Inferior parietal cortex (tissue), 1 donor: ENCODE measurements around the gene TRPV6.
A peak's percentile ranks its signal among the peaks of the same experiment; 100 is the strongest.

ENCODE experiments used
- DNase-seq: peaks from one replicate; pipeline ENCODE4 v3.0.0-alpha.2; 2016; ENCODE audit errors: extremely low spot score

Gene TRPV6

DNA sequence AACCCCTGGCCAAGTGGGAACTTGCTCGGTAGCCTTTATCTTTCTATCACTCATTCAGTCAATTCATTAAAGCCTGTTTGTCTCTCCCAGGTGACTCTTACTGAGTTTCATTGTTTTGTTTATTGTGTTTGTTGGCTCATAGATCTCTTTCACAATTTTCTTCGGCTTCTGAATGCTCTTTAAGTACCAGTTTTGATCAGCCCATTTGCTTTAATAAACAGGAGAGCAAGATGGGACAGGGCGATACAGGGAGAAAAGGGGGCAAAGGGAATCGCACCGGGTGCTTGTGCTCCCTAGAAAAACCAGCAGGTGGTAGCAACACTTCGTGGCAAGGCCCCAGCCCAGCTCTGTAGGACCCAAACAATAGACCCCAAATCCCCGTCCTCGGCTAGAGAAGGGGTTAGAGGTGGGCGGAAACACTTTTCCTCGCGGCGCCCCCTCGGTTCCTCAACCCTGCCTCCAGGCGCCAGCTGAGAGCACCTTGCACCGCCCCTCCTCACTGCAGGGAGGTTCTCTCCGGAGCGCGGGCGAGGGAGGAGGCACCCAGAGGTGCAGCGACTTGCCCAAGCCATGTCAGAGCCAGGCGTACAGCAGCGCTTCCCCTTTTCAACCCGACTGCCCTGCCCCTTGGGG lies 31.7 kb downstream of the TRPV6 start:
- peak; percentile 72 for DNase-seq

DNA sequence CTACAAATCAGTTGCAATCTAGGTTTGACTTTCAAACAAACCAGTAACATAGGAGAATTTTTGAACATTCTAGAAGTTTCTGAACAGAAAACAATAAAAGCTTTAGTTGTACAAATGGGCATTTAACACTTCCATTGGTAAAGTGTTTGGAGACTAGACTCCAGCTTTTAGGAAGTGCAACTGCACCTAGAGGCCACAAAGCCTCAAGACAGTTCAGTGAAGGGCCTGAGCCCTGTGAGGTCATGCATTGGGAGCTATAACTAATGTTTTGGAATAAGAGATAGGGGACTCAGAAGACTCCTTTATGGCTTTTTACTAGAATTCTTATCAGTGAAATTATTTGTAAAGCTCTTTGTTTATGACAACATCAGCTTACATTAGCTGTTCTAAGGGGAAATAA lies 33.6 kb downstream of the TRPV6 start:
- DNase-seq: no peak

DNA sequence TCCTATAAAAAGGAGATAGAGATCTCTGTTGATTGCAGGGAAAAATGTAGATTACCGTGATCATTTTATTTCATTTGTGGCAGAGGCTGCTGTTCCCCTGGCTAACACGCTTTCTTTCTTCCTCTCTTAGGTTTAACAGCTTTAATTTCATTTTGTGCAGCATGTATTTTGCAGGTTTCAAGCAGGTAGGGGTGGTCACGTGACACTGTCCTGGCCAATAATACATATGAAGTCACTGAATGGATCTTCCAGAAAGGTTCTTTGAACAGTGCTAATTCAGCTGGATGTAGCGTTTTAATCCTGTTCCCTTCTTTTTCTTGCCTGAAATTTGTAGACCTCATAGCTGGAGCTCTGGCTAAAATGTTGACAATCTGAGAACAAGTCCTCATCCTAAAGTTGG lies 34.3 kb downstream of the TRPV6 start:
- no peak for DNase-seq

DNA sequence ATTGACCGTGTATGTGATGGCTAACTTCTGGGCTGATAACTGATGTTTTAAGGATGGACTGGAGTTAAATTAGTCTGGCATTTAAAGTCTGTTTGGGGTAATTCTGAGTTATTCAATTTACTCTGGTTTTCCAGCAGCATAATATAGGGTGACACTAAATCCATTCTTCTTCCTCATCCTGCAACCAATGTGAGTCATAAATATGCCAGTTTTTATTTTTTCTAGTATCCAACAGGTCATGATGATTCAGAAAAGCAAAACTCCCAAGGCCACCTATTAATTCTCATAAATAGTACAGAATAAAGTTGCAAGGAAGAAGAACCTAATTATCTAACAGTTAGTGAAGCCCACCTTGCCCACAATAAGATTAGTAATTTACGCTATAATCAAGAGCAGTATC lies 38.2 kb downstream of the TRPV6 start:
- DNase-seq: no peak

DNA sequence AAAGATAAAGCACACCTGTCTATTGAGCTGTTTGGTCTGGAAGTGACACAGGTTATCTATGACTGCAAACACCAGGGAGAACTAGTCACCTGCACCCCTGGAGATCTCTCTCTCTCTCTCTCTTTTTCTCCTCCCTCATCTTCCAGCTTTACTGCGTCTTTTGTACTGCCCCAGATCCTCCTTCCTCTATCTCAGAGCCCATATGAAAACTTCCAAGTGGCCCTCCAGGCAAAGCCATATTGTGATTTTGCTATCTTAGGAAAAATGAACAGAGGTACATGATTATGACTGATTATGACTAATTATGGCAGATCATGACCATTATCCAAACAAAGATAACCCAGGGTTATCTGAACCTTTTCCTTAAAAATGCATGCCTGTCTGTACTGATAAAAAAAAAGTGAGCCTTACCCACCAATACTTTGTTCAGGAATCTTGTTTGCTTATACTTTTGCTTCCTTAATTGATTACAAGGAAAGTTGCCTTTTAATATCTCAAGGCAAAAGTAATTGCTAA lies 43.2 kb downstream of the TRPV6 start:
- no peak for DNase-seq

DNA sequence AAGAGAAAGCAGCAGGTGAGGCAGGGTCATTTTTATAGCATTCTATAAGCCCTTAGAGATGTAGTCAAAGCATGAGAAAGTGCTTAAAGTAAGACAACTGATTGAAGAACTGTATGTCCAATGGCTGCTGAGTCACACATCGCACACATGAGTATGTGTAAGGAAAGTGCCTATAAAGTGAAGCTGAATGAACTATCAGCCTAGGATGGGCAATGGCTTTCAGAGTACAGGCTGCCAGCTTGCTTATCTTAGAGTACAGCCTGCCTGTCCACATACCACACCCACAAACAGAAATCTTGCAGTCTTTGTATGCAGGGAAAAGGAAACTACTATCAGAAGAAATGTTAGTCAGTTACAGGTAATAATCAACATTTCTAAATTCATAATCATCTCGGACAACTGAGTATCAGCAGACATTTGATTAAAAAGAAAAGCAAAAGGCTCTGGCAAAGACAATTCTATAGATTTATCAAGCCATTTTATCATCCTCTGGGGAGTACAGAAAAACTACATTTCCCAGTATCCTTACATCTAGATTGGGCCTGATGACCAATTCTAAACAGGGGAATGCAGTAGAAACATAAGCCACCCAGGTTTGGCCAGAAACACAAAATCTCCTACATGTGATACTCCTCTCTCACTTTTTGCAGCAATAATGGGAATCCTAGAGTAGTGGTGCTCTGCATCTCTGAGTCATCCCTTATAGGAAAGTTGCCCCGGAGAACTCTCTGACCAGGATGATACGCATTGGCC lies 46.9 kb downstream of the TRPV6 start:
- DNase-seq: no peak

DNA sequence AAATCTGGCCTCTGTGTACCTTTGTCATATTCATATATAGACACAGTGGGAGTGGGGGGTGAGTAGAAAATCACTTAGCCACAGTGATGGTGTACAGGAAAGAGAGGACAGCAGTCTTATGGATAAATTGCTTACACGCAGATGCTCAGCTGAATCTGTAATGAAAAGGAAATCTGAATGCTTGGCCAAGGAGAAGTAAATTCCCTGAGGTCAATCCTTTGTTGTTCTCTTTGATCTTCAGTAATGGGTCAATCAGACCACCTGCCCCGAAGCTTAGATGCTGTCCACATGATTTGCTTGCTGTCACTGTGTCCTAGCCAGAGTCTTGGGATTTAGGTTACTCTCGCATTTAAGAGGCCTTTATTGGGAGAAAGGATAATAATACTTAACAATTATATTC lies 49.1 kb downstream of the TRPV6 start:
- no peak for DNase-seq

DNA sequence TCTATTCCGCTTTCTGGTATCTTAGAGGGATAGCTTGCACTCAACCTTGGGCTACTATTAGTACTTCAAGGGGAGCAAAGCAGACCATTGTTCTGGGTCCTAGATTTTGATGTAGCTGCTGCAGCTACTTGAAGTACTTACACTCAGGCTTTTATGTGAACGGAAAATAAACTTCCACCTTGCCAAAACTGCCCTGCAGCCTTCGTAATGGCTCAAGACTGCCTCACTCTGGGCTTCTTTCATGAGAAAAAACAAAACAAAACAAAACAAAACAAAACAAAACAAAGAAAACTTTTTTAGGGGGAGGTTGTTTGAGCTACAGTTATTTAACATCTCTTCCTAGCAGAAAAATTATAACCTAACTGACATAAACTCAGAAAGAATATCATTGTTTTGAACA lies 50.1 kb downstream of the TRPV6 start:
- DNase-seq: no peak

DNA sequence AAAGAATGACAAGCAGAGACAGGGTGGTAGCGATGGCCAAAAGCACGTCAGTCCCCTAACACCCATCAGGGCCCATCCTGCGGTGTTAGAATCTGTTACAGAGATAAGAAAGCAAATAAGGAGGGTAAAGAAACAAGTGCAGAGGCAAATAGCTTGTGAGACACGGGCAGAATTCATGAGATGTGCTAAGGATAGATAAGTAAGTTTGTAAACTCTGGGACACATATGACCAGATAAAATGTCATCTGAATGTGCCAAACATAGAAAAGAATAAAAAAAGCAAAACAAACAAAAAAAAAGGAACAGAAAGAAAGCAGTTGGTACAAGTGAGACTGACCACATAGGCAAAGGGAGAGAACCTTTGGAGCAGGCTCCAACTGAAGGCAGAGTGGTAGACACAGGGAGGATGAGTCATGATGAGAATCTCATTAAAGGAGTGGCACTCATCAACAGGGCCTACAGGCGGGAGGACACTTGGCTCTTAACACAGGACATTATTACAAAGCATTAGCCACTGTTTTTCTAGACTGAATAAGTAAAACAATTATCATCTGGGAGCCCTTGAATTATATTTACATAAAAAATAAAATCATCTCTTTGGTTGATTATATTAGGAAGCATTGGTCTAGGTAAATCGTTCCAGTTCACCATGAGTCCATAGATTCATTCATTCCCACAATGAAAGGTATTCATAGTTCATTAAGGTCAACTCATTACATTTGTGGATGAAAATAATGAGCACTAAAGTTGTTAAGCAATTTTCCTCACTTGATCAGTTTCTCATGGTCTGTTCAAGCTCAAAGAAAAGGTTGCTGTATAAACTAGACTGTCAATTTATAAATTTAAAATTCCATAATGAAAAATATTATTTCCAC lies 52.1 kb downstream of the TRPV6 start:
- DNase-seq: no peak

DNA sequence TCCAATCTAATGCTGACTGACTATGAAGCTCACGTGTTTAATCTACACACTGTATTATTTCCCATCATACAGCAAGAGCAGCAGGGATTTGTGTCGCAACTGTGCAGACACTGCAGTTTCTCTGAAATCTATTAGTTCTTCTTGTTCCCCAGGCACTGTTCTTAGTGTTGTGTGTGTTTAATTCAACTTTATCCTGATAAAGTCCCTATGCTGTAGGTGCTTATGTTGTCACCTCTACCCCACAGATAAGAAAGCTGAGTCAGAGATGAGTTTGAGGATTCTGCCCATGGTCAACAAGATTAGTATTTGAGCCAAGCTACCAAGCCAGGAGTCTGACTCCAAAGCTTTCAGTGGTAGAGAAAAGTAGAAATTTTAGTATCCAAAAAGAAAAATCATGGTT lies 53.1 kb downstream of the TRPV6 start:
- DNase-seq: no peak

DNA sequence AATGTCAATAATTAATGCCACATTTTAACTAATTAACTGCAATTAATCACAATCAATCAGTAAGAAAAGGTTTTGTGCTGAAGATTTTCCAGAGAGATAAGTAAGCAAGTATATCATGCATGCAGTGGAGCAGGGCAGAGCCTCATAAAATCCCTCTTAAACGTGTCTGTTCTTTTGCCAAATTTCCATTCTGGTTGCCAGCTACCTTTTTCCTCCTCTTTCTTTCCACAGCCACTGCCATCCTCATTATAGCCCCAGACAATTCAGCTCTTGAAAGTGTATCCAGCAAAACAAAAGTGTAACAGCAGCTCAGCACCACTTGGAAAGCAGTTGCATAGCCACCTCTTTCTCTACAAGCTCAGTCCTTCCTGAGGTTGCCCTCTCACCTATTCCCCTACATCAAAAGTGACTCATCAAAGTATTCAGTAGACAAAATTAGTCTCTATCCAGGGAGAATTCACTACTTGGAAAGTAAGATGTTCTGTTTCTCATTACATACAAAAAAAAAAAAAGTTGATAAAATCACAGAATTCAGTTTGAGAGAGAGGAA lies 57.5 kb downstream of the TRPV6 start:
- no peak for DNase-seq

DNA sequence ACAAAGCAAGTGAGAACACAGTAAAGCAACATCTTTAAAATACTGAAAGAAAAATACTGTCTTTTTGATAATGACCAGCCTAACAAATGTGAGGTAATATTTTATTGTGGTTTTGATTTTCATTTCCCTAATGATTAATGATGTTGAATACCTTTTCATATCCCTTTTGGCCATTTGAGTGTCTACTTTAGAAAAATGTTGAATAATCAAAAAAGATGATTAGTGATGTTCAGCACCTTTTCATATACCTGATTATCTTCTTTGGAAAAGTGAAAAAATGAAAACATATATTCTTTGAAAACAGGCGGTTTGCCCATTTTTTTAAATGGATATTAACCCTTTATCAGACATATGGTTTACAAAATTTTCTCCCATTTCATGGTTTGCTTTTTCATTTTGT lies 62.8 kb downstream of the TRPV6 start:
- no peak for DNase-seq
